Heart left ventricle (tissue), 13 donors: ENCODE measurements around the gene TPM3.

Experiments
- POLR2A ChIP-seq, 2 donors: fragments of 450-650 bp; IDR thresholded peaks; one replicate each; pipeline ENCODE4 v1.6.1; 2017; ENCODE audit warnings: antibody characterized with exemption in 2 of 2, mild to moderate bottlenecking in 2 of 2, moderate library complexity in 2 of 2
- TF ChIP-seq, protein P1 (sequence below), 12 donors: fragments of 200-600 bp; sonication (generic) in 4 of 12; IDR thresholded peaks; one replicate each; pipeline versions ENCODE4 v1.5.0 to v1.8.0; 2018 to 2022; ENCODE audit warnings: antibody characterized with exemption in 12 of 12, mild to moderate bottlenecking in 5 of 12
- donor health status: ischemic (EF 13 %, LVEDD 7.1; RV severe dilation, severe dysfunction).
- donor health status: DM: no; HTN: yes; CAD: no.
- donor health status: DM: no; HTN: no; CAD: no.
- donor health status: ischemic (EF 25% LVEDD 6.9; RV normal size, moderate dysfunction).
- donor health status: ischemic (EF 25% LVEDD 5.7; RV mildly dilated, moderate dysfunction).
- donor health status: ischemic (EF 35%, LVEDD 5.7; RV mildly dilated, moderate dysfunction).
- donor health status: nonischemic (EF 11% LVEDD 7.7; RV severe dilation, severe dysfunction).
- donor health status: DM: yes; HTN: yes; CAD: no.
- donor health status: PGD.
- donor health status: ischemic (EF 29% LVEDD 5.4; RV normal size, mild dysfunction).
- donor health status: nonischemic (EF 23%, LVEDD 6.1; RV moderate dilation, normal function).

DNA sequence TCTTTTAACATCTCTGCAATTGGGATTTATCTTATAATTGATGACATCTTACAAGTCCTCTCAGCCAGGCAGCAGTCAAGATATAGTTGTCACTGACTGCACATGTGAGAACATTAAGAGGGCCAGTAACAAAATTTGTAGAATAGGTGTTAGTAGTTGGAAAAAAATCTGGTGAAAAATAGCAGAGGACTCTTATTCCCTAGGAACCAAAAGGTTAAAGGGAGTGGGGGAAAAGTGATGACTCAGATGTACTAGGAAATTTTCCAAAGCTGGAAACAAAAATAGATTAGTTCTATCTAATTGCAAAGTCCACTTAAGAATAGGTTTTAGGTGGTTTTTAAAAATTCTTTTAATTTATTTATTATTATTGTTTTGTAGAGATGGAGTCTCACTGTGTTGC lies 40.6 kb downstream of the TPM3 start:
- TF ChIP-seq, protein P1, sequence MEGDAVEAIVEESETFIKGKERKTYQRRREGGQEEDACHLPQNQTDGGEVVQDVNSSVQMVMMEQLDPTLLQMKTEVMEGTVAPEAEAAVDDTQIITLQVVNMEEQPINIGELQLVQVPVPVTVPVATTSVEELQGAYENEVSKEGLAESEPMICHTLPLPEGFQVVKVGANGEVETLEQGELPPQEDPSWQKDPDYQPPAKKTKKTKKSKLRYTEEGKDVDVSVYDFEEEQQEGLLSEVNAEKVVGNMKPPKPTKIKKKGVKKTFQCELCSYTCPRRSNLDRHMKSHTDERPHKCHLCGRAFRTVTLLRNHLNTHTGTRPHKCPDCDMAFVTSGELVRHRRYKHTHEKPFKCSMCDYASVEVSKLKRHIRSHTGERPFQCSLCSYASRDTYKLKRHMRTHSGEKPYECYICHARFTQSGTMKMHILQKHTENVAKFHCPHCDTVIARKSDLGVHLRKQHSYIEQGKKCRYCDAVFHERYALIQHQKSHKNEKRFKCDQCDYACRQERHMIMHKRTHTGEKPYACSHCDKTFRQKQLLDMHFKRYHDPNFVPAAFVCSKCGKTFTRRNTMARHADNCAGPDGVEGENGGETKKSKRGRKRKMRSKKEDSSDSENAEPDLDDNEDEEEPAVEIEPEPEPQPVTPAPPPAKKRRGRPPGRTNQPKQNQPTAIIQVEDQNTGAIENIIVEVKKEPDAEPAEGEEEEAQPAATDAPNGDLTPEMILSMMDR (IDR thresholded peaks at IDR 0.05), result no peak
- no peak for TF ChIP-seq POLR2A (IDR thresholded peaks at IDR 0.05)
